Stimulated activated CD4-positive, alpha-beta T cell treated with anti-CD3 and anti-CD28 coated beads, Interleukin-12 subunit alpha, Interleukin-12 subunit beta, amount 100 ng/mL, for 48 hours (primary cell): ENCODE measurements around the gene SOX8.
"Not testable (repeated sequence)": the region's sequence is repeated elsewhere in the genome, so short reads cannot be mapped to it uniquely, and the experiment has no call there.

Source experiments
- DNase-seq, 3 donors: peaks; one replicate each; pipeline ENCODE4 v3.0.0-alpha.2; 2020; ENCODE audit warnings: low read depth in 2 of 3, low spot score in 1 of 3

Gene SOX8

DNA sequence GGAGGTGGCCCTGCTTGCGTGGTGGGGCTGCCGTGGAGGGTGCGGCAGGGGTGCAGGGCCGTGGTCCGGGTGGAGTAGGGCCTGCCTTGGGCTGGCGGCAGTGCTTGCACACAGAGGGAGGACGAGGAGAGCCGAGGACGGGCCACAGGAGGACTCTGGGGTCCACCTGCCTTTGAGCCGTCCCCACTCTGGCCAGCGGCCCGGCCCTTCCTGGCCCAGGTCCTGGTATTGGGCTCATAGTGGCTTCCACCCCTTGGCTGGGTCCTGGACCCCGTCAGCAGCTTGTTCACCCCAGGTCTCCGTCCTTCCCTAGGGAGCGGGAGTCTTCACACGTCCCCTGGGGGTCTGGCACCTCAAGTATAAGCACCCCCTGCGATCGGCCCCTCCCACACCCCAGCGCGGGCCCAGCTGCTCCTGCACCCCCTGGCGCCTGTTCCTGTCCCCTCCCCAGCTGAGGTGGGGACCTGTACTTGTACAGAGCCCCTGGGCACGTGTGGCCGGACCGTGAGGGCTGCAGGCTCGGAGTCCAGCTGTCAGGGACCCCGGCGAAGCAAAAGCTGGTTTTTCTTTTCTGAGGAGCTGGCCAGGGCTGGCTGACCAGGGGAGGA lies 40.1 kb downstream of the SOX8 start:
- DNase-seq: no peak

DNA sequence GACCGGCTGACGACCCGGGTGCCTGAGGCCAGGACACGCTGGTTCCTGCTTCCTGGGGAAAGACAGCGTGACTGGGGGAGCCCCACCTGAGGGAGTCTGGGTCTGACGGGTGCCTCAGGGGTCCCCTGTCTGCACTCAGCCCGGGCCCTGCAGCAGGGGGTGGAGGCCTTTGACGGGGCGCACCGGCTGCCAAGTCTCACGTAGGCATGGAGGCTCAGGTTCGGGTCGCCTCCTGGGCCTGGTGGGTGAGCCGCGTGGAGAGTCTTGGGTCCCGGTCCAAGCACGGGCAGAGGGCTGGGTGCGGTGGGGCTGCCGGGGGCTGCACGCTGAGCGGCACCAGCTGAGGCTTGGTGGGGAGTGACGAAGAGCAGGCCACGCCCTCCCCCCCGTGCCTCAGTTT lies 40.9 kb downstream of the SOX8 start:
- DNase-seq: no peak

DNA sequence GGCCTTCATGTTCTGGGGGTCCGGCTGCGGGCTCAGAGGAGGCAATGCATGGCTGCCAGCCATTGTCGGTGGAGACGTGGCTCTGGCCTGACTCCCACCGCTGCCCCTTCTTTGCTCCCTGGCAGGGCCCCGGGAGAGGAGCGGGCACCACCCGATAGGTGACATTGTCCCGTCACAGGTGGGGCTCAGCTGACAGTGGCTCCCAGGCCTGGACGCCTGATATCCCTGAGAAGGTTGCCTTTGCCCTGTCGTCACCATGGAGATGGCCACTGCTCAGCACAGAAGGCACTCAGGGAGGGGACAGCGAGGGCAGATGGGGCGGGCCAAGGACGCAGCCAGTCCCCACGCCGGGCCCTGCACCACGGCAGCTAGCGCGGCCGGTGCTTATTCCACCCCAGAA lies 42.6 kb downstream of the SOX8 start:
- DNase-seq: no peak

DNA sequence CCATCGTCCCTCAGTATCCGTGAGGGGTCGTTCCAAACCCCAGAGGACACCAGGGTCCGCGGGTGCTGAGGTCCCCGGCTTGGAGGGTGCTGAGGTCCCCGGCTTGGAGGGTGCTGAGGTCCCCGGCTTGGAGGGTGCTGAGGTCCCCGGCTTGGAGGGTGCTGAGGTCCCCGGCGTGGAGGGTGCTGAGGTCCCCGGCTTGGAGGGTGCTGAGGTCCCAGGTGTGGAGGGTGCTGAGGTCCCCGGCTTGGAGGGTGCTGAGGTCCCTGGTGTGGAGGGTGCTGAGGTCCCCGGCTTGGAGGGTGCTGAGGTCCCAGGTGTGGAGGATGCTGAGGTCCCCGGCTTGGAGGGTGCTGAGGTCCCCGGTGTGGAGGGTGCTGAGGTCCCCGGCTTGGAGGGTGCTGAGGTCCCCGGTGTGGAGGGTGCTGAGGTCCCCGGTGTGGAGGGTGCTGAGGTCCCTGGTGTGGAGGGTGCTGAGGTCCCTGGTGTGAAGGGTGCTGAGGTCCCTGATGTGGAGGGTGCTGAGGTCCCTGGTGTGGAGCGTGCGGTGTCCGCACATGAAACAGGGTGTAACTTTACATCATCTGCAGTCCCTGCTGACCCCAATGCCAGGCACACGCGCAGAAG lies 43.7 kb downstream of the SOX8 start:
- not testable (repeated sequence) for DNase-seq

DNA sequence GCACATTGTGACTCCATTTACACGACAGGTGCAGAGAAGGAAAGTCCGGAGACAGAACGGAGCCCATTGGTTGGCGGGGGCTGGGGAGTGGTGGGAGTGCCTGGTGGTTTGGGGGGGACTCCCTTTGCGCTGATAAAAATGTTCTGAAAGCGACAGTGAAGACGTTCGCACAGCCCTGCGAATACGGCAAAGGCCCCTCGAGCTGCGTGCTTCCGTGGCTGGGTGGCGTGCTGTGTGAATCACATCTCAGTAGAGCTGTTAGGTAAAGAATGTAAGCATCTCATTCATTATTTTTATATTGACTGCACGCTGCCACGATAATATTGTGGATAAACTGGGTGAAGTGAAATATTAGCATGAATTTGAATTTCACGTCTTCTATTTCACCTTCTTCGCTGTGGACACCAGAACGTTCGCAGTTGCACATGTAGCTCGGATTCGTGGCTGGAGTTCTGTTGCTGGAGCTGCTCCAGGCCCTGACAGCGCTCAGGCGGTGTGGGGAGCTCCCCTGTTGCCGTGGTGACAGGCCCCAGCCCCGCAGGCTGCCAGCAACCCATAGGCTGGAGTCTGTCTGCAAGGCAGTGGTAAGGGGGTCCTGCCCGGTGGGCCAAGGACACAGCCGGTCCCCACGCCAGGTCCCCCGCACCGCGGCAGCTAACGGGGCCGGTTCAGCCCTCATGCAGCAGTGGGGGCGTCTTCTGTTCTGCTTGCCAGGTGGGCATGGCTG lies 44.6 kb downstream of the SOX8 start:
- DNase-seq: no peak

DNA sequence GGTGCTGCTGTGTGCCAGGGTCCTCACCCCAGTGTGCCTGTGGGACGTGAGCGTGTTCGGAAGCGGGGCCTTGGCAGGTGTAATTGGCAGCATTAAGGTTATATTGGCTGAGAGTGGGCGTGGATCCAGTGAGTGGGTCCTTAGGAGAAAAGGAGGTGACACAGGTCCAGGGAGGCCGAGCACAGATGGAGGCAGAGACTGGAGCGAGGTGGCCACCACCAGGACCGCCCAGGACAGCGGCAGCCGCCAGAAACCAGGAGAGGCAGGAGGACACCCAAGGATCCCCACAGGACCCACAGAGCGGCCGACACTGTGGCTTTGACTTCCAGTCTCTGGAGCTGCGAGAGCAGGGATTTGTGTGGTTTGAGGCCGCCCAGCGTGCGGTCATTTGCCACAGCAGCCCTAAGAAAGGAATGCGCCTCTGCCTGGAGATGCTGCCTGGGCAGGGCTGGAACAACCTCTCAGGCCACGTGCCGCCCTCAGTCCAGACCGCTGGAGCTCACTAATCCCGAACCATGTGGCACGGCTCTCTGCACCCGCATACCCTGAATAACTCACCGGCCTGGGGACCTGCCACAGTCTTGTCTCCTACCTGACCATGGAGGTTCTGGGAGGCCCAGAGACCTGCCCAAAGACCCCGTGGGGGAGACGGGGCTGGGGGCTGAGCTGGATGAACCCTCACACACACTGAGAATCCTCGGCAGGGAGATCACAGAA lies 45.4 kb downstream of the SOX8 start:
- DNase-seq: no peak

DNA sequence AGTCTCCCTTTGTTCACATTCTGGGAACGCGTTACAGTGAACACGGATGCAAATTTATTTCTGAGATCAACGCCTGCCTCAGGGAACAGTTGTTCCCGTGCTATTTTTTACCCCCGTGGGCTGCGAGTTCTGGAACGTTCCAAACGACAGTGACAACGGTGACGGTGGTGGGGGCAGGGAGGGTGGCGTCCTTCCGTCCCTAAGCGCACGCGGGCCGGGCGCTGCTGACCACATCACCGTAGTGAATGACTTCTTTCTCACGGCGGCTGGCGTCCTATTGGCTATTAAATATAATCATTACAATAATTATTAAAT lies 45.9 kb downstream of the SOX8 start:
- DNase-seq: no peak

DNA sequence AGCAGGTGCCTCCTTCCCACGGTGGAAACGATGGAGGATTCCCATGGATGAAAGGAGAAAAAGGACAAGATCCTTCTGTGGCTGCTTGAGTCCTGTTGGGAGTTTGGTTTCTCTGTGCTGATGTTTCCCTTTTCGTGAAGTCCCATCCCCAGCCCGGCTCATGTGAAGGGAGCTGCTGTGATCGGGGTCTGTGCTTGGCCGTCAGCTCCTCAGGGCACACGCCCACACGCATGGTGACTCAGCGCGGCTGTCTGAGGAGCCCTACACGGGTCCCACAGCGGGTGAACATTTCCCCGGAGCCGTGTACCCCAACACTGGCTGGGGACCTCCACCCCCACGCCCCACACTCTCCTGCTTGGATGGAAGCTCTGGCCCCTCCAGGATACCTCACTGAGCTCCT lies 46.5 kb downstream of the SOX8 start:
- DNase-seq: no peak

DNA sequence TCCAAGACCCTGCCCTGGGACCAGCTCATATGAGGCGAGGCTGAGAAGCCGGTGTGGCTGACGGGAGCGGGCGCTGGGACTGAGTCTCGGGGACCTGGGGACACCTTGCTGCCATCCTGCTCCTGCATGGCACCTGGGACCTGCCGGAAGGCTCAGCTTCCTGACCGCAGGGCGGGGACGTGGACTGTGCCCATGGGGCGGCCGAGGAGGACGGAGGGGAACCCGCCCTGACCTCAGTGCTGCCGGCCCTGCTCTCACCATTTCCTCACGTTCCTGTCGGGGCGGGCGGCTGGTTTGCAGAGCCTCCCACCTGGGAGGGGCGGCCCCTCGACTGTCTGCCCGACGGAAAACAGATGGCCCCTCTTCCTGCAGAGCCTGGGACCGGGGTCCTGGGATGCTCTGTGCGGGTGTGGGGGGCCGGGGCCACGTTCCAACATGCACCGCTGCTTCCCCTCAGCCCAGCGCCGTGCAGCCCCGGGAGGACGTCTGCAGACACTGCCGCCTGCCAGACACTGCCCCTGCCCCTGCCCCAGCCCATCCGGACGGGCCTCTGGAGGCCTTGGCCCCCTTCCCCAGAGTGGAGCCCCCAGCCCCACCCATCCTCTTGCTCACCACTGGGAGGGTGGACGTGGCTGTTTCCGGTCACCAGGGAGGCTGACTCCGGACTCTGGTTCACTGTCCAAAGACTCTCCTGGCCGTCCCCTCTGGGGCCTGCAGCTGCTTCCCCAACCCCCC lies 47.1 kb downstream of the SOX8 start:
- DNase-seq: no peak

DNA sequence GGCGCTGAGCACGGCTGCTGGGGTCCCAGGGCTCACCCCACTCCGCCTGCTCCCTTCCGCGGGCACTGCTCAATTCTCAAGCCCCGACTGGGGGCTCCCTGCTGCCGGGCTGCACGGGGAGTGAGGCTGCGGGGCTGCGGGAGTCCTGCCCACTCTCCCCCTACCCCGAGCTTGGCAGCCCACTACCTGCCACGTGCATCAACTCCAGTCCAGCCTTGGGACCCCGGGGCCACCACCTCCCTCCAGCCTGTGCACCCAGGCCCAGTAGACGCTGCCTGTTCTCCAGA lies 47.6 kb downstream of the SOX8 start:
- DNase-seq: no peak

DNA sequence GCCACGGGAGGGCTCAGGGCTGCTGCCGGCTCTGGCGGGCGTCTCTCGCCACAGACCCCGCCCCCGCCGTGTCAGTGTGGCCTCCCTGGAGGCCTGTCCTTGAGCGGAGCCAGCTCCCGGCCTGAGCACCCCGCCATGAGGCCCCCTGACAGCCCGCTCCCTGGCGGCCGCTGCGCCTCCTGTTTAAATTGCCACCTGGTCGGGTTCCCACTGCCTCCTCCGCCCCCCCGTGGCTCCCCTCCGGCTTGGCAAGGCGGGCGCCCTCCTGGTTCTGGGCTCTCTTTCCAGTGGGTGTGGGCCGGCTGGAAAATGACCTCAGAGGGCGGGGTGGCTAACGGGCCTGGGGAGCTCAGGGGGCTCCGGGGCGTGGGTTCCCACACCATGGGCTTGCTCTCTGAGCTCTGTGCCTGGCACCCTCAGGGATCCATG lies 48.9 kb downstream of the SOX8 start:
- no peak for DNase-seq

DNA sequence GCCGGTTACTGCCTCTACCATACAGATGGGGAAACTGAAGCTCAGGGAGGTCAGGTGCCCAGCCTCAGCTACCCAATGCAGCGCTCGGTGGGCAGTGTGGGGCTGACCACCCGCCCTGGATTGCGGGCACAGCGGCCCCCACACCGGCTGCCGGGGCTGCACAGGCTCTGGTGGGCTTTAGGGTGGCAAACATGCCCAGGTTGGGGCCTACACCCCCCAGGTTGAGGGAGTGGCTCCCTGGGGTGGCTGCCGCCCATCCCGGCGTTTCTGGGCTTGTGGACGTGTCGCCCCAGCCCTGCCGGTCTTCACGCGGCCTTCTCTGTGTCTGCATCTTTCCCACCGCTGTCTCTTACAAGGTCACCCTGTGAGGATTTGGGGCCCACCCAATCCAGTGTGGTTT lies 50.1 kb downstream of the SOX8 start:
- no peak for DNase-seq

DNA sequence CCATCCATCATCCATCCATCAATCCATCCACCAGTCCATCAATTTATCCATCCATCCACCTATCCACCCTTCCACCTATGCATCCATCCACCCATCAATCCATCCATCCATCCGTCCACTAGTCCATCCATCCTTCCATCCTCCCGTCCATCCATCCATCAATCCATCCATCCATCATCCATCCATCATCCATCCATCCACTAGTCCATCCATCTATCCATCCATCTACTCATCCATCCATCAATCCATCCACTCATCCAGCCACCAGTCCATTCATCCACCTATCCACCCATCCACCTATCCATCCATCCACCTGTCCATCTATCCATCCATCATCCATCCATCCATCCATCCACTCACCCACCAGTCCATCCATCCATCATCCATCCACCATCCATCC lies 51.0 kb downstream of the SOX8 start:
- no peak for DNase-seq

DNA sequence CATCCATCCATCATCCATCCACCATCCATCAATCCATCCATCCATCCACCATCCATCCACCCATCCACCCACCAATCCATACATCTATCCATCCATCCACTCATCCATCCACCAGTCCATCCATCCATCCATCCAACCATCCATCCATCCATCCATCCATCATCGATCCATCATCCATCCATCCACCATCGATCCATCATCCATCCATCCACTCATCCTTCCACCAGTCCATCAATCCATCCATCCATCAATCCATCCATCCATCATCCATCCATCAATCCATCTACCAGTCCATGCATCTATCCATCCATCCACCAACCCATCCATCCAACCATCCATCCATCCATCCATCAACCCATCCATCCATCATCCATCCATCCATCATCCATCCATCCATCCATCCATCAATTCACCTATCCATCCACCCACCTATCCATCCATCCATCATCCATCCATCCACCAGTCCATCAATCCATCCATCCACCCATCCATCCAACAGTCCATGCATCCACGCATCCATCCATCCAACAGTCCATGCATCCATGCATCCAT lies 51.6 kb downstream of the SOX8 start:
- DNase-seq: no peak

DNA sequence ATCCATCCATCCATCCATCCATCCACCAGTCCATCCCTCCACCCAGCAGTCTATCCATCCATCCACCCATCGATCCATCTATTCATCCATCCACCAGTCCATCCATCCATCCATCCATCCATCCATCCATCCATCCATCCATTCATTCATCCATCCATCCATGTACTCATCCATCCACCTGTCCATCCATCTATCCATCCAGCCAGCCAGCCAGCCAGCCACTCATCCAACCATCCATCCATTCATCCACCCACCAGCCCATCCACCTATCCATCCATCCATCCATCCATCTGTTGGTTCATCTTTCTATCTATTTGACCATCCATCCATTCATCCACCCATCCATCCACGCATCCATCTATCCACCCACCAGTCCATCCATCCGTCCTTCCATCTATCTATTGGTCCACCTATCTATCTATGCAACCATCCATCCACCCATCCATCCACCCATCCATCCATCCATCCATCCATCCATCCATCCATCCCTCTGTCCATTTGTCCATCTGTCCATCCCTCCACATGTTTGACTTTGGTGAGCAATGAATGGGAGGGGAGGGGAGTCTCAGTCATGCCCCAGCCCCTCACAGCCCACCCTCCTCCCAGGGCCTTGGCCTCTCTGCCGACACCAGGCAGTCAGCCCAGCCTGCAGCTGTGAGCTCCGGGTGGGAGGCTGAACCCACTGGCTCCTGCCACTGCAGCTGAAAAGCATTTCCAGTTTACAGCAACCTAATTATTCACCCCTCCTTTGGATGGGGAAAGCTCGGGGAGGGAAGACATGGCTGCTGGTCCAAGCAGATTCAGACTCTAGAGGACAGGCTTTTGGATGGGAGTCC lies 52.9 kb downstream of the SOX8 start:
- DNase-seq: no peak

DNA sequence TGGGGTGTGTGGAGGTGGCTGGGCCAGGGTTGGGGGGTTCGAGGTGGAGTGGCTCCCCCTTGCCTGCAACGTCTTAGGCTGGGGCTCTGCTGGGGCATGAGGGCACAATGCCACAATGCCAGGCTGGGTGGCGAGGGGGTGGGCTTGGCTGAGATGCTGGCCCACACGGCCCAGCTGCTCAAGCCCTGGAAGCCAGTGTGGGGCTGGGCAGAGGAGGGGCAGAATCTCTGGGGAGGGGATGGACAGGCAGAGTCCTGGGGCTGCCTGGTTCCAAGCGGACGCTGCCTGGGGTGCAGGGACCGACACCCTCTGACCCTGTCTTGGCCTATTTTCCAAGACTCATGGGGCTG lies 53.5 kb downstream of the SOX8 start:
- DNase-seq: no peak

DNA sequence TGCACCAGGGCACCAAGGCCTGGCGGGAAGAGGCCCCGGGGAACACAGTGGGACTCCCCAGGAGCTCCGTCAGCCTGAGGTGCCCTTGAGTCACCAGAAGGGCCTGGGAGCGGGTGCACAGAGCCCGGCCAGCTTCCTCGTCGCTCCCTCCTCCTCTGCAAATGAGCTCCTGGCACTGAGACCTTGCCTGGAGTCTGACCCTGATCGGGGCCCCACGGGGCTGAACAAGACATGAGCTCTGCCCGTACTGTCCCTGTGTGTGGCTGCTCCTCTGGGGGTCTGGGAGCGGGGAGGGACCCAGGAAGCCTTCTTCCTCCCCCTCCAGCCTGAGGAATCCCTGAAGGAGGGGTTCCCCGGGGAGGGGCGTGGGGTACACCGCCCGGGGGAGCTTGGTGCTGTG lies 54.6 kb downstream of the SOX8 start:
- no peak for DNase-seq
